ENCODE data around the gene CDH16. TPM values are rescaled to one million over a fixed set of nuclear protein-coding genes. Genes with fewer than 3 reads are reported as not detected.
A peak's percentile ranks its signal among the peaks of the same experiment; 100 is the strongest.

The CDH16 gene
- total and polyA plus RNA-seq, 7 donors: 0.19 to 0.60 TPM; not detected in 5

- Histone ChIP-seq H3K36me3 (peaks cover 0 to 32% (median 11%) of the 10 kb centered on the region in 4 donors), H3K27ac (no peak overlapping the region), H3K9me3 (no peaks in the 10 kb centered on the region), H3K4me1 (no peaks in the 10 kb centered on the region), H3K4me3 (no peak overlapping the region), H3K27me3 (no peaks in the 10 kb centered on the region)
- TF ChIP-seq CTCF (IDR thresholded peaks at IDR 0.05) (no peak), POLR2AphosphoS5 (IDR thresholded peaks at IDR 0.05) (peak in 1 of 4 donors; percentile 32)
- no peak for DNase-seq
- intact Hi-C loops (cut with DNase I): no loop called here
- WGBS, 2 donors: 96% methylated on average over 6 of the region's 6 CpGs
These were observed 29.8 kb downstream of the CDH16 start for GRCh38 chr16:66888647-66889615.

GRCh38 chr16:66886914-66887313 is 31.8 kb downstream of the CDH16 start:
- H3K27ac ChIP-seq: no peak overlapping the region
- no peaks in the 10 kb centered on the region for H3K9me3 ChIP-seq
- peaks cover 0 to 2% (median 0%) of the 10 kb centered on the region in 4 donors for H3K4me1 ChIP-seq
- no peaks in the 10 kb centered on the region for H3K27me3 ChIP-seq
- DNase-seq: no peak
- peaks cover 0 to 32% (median 11%) of the 10 kb centered on the region in 4 donors for H3K36me3 ChIP-seq
- no peak for TF ChIP-seq POLR2A (IDR thresholded peaks at IDR 0.05)
- no peak for TF ChIP-seq EP300 (IDR thresholded peaks at IDR 0.05)
- TF ChIP-seq CTCF (IDR thresholded peaks at IDR 0.05): no peak
- TF ChIP-seq POLR2AphosphoS5 (IDR thresholded peaks at IDR 0.05): no peak
- 83 to 87% methylated on average over 3 of the region's 3 CpGs for WGBS, 2 donors
- H3K4me3 ChIP-seq: no peak overlapping the region
- intact Hi-C loops (cut with DNase I): no loop called here

- no peak for DNase-seq
- H3K36me3 ChIP-seq: peaks cover 0 to 32% (median 11%) of the 10 kb centered on the region in 4 donors
- WGBS, 2 donors: 76 to 80% methylated on average over 2 of the region's 2 CpGs
These were observed 32.4 kb downstream of the CDH16 start for GRCh38 chr16:66886321-66886720.

GRCh38 chr16:66885491-66885890 is 33.2 kb downstream of the CDH16 start:
- Histone ChIP-seq H3K36me3 (peaks cover 0 to 32% (median 11%) of the 10 kb centered on the region in 4 donors), H3K27me3 (no peaks in the 10 kb centered on the region), H3K4me3 (no peak overlapping the region), H3K4me1 (peaks cover 0 to 12% (median 4%) of the 10 kb centered on the region in 4 donors), H3K27ac (no peak overlapping the region), H3K9me3 (no peaks in the 10 kb centered on the region)
- no peak for DNase-seq
- intact Hi-C loops (cut with DNase I): no loop called here
- WGBS, 2 donors: 92 to 95% methylated on average over 12 of the region's 12 CpGs
- no peak for TF ChIP-seq EP300 (IDR thresholded peaks at IDR 0.05)
- TF ChIP-seq POLR2A (IDR thresholded peaks at IDR 0.05): no peak
- no peak for TF ChIP-seq CTCF (IDR thresholded peaks at IDR 0.05)

More at GRCh38 chr16:66886321-66886720, 32.4 kb downstream of the CDH16 start:
- TF ChIP-seq POLR2A (IDR thresholded peaks at IDR 0.05): no peak
- TF ChIP-seq POLR2AphosphoS5 (IDR thresholded peaks at IDR 0.05): no peak
- TF ChIP-seq EP300 (IDR thresholded peaks at IDR 0.05): no peak
- TF ChIP-seq CTCF (IDR thresholded peaks at IDR 0.05): no peak
- peaks cover 0 to 8% (median 0%) of the 10 kb centered on the region in 4 donors for H3K4me1 ChIP-seq
- H3K27me3 ChIP-seq: no peaks in the 10 kb centered on the region
- H3K4me3 ChIP-seq: no peak overlapping the region
- H3K9me3 ChIP-seq: no peaks in the 10 kb centered on the region
- H3K27ac ChIP-seq: no peak overlapping the region
- intact Hi-C loops (cut with DNase I): no loop called here

Data from sigmoid colon (tissue), 7 donors.